CD4-positive, alpha-beta T cell treated with Interleukin-1 beta for 1 hour (primary cell): ENCODE results near the gene ZCRB1.
A peak's percentile ranks its signal among the peaks of the same experiment; 100 is the strongest.
"Not testable (repeated sequence)": the region's sequence is repeated elsewhere in the genome, so short reads cannot be mapped to it uniquely, and the experiment has no call there.

ENCODE experiments used
- DNase-seq, 2 donors: peaks; one replicate each; pipeline ENCODE4 v3.0.0-alpha.2; 2020 to 2022

ZCRB1 gene

GRCh38 chr12:42325653-42326474 lies at the start of gene ZCRB1, which contains the start of gene PPHLN1:
Gene ZCRB1 (minus strand): TSS chr12:42326094. CDS start chr12:42324102, 1,992 bp downstream.
Gene PPHLN1 (plus strand): TSS chr12:42326167. CDS start chr12:42335903, 9,736 bp downstream.
- DNase-seq: peak; percentile 82

GRCh38 chr12:42373669-42374068 lies 47.8 kb upstream of the ZCRB1 start:
- no peak for DNase-seq

- DNase-seq: peak; percentile 9 to 63
Measured at GRCh38 chr12:42372154-42372791, 46.4 kb upstream of the ZCRB1 start.

- no peak for DNase-seq
Measured at GRCh38 chr12:42370013-42370412, 44.1 kb upstream of the ZCRB1 start.

GRCh38 chr12:42365486-42365885 lies 39.6 kb upstream of the ZCRB1 start:
- DNase-seq: no peak

GRCh38 chr12:42364692-42365091 lies 38.8 kb upstream of the ZCRB1 start:
- DNase-seq: no peak

- DNase-seq: no peak
Measured at GRCh38 chr12:42362647-42363260, 36.9 kb upstream of the ZCRB1 start.

GRCh38 chr12:42361909-42362646 lies 36.2 kb upstream of the ZCRB1 start:
- DNase-seq: no peak

GRCh38 chr12:42360747-42361403 lies 35.0 kb upstream of the ZCRB1 start:
- DNase-seq: no peak

GRCh38 chr12:42356344-42356743 lies 30.4 kb upstream of the ZCRB1 start:
- no peak for DNase-seq

- not testable (repeated sequence) for DNase-seq
Measured at GRCh38 chr12:42350021-42350407, 24.1 kb upstream of the ZCRB1 start.

- not testable (repeated sequence) for DNase-seq
Measured at GRCh38 chr12:42349119-42350020, 23.5 kb upstream of the ZCRB1 start.

GRCh38 chr12:42346403-42347002 lies 20.6 kb upstream of the ZCRB1 start:
- DNase-seq: no peak

GRCh38 chr12:42343721-42344120 lies 17.8 kb upstream of the ZCRB1 start:
- no peak for DNase-seq

- DNase-seq: no peak
Measured at GRCh38 chr12:42342028-42342427, 16.1 kb upstream of the ZCRB1 start.

- DNase-seq: no peak
Measured at GRCh38 chr12:42338280-42338679, 12.4 kb upstream of the ZCRB1 start.

GRCh38 chr12:42336286-42336685 lies 10.4 kb upstream of the ZCRB1 start:
- no peak for DNase-seq

- DNase-seq: peak; percentile 9 to 59
Measured at GRCh38 chr12:42332301-42333285, 6.7 kb upstream of the ZCRB1 start.

GRCh38 chr12:42330097-42330496 lies 4.2 kb upstream of the ZCRB1 start:
- DNase-seq: peak in 1 of 2 donors; percentile 7

- no peak for DNase-seq
Measured at GRCh38 chr12:42327227-42327590, 1.3 kb upstream of the ZCRB1 start.
